ELR (cell line): Measurements from ENCODE around the gene PLAAT4.

ENCODE experiments used
- DNase-seq: peaks from one replicate; pipeline ENCODE4 v3.0.0-alpha.2; 2015; ENCODE audit warnings: low read depth

The PLAAT4 gene

DNA sequence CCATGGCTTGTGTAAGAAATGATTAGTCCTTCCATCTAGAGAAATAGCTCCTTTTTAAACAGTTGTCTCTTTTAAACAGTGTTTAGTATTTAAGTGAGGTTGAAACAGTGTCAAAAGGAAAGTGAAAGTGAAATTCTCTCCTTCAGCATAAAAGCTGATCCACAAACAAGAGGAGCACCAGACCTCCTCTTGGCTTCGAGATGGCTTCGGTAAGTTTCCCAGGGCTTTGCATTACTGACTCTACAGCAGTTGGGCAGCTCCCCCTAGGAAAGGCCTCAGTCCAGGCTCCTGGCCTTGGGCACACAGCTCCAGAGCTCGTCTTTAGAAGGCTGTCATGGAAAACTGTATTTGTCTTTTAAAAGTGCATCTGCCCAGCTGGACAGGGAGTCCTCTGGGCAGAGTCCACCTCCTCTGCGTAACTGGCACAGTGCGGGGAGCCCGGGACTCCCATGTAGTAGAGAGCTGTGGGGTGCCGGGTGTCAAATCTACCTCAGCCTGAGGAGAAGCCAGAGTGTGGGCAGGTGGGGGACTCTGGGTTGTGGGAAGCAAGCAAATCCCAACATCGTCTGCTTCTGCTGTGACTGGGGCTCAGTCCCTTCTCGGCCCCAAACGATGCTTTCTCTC is at the start of gene PLAAT4:
PLAAT4 (plus strand) TSS at position 140 of the 624 bp plus-strand sequence; CDS start at position 201, 61 bp downstream.
- DNase-seq, result peak; percentile 51

DNA sequence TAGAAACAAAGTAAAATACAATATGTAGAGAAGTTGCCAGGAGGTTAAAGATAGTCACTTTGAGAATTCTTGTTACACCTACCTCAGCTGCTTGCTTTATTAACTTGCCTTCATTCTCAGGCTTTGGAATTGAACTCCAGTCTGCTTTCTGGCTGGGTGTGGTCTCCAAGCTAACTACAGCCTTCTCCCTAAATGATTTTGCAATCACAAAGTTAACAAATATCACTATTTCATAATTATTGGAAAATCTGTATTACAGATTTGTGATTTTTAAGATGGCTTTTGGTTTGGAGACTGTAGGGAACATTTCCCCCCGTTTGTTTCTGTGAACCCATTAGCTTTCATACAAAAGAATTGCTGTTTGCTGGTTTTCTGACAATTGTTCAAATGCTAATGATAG is 47.8 kb upstream of the PLAAT4 start:
- no peak for DNase-seq

GRCh38 chr11:63489879-63490278 is 46.7 kb upstream of the PLAAT4 start:
- DNase-seq, result peak; percentile 27

DNA sequence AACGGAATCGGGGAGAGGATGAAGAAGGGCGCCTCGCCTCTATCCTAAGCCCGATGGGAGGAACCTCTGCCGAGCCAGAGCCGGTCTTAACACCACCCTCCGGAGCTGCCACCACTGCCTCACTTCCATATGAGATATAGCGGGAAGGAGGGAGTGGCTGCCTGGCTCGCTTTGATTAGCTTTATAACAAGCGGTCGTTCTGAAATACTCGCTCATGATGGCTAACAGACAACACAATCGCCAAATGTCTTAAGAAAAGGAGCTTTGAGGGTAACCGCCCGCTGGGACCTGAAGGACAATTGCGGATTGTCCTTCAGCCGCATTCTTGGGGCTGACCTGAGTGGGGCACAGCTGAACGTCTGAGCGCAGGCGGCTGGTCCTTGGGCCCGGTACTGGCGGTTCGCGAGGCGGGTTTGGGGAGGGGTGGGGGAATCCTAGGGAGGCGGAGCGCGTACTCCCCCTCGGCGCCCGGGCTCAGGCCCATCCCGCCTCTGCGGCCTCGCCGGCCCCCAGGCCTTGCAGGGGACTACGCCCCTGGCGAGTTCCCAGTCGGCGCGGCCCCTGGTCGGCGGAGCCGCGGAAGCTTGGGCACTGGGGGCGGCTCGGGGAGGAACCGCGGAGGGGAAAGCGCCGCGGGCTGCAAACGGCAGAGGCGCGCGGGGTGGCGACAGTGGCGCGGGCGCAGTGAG is 45.9 kb upstream of the PLAAT4 start, which contains the start of gene PLAAT5:
PLAAT5 (minus strand) TSS at position 617 of the 689 bp plus-strand sequence; CDS start at position 484, 133 bp downstream.
- peak; percentile 31 for DNase-seq

DNA sequence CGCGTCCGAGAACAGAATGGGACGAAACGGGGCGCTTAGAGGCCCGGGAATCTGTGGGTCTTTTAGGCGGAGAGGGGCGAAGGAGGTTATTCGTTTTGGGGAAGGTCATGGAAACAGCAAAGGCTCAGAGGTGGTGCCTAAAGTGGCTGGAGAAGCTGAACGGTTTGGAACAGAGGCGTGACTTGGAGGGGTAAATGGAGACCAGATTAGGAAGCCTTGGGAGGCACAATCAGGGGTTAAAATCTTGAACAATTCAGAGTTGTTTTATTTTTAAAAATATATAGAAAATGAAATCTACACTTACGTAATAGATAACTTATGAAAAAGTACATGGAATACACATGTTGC is 45.4 kb upstream of the PLAAT4 start:
- no peak for DNase-seq

GRCh38 chr11:63491636-63492372 is 44.8 kb upstream of the PLAAT4 start:
- DNase-seq, result no peak

DNA sequence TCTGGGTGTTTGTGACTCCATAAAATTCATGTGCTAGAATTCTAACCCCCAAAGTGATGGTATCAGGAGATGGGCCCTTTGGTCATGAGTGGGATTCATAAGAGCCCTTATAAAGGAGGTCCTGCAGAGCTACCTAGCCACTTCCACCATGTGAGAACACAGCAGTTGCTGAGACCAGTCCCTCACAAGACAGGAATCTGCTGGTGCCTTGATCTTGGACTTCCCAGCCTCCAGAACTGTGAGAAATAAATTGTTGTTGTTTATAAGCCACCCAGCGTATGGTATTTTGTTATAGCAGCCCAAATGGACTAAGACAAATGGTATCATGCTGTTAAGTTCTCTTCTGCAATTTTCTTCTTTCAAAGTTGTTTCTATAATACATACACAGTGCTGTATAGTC is 44.2 kb upstream of the PLAAT4 start:
- no peak for DNase-seq

GRCh38 chr11:63493127-63493526 is 43.5 kb upstream of the PLAAT4 start:
- DNase-seq, result no peak

DNA sequence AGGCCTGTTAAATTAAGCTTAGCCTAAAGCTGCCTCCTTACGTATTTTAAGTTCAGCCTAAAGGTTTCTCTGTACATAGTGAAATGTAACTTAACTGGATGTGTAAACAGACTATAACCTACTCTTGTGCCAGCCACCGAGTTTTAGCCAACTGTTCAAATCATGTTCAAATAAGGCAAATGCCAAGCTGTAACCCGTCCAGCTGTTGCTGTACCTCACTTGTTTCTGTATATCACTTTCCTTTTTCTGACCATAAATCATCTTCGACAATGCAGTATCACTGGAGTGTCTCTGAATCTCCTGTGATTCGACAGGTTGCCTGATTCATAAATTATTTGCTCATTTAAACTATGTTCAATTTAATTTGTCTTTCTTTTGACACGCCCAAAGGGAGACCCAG is 41.6 kb upstream of the PLAAT4 start:
- no peak for DNase-seq

- DNase-seq, result no peak
These were observed 36.7 kb upstream of the PLAAT4 start for GRCh38 chr11:63499874-63500273.

GRCh38 chr11:63501236-63501635 is 35.4 kb upstream of the PLAAT4 start:
- DNase-seq, result no peak

DNA sequence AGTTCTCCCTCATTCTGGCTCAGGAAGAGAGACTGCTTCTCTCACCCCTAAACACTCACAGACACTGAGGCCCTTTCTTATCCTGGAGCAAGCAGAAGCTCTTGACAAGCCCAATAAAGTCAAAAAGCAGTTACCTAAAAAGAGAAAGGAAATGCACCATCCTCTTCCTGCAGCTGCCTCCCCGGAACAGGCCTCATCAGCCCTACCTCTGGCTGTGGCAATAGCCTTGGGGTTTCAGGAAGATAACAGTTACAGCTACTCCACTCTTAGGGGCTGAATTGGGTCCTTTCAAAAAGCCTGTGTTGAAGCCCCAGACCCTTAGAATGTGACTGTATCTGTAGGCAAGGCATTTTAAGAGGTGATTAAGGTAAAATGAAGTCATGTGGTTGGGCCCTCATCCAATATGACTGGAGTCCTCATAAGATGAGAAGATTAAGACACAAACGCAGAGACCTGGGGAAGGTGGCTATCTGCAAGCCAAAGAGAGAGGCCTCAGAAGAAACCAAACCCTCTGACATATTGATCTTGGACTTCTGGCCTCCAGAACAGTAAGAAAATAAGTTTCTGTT is 34.3 kb upstream of the PLAAT4 start:
- no peak for DNase-seq

DNA sequence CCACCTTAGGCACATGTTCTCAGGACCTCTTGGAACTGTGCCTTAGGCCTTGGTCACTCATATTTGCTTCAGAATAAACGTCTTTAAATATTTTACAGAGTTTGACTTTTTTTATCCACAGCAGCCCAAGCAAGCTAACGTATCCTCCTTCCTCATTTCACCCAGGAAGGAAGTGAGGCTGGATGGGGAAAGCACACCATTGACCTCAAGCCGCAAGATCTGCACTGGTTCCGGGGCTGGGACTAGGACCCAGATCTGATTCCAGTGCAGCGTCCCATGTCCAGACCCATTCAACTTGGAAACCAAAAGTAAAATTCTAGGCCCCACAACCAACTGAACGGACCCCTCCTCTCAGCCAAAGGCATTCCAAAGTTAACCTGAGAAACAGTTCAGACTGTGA is 33.1 kb upstream of the PLAAT4 start:
- DNase-seq, result no peak

- DNase-seq, result no peak
These were observed 32.6 kb upstream of the PLAAT4 start for GRCh38 chr11:63504054-63504453.

- DNase-seq, result no peak
These were observed 31.5 kb upstream of the PLAAT4 start for GRCh38 chr11:63504933-63505586.

- no peak for DNase-seq
These were observed 30.6 kb upstream of the PLAAT4 start, which contains the start of gene LGALS12 for GRCh38 chr11:63505857-63506528. LGALS12 (plus strand) TSS chr11:63506084; CDS start chr11:63506459, 375 bp downstream.

- no peak for DNase-seq
These were observed 29.7 kb upstream of the PLAAT4 start for GRCh38 chr11:63506876-63507275.

DNA sequence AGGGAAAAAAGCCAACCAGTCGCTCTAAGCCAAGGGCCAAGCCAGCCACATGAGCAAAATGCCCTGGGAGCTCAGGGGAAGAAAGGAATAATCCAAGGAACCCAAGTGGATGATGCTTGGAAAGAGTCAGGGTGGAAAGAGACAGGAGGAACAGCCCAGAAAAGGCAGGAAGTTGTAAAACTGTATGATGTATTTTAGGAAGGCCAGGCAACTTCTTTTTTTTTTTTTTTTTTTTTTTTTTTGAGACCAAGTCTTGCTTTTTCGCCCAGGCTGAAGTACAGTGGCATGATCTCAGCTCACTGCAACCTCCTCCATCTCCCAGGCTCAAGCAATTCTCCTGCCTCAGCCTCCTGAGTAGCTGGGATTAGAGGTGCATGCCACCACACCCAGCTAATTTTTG is 29.1 kb upstream of the PLAAT4 start:
- no peak for DNase-seq

DNA sequence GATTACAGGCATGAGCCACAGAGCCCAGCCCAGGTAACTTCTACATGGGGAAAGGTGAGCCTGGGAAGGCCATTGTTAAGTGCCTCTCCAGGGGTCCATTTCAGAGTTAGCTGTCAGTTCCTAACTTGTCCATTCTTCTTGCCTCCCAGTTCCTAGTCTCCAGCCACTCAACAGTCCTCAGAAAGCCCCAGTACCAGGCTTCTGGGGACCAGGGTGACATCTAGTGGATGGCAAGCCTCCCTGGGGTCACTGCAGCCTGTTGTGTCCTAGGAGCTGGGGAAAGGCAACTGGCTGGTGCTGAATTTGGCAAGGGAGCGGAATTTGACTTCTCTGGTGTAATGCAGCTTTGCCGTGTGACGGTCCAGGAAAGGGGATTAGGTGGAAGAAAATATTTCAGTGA is 28.6 kb upstream of the PLAAT4 start:
- peak; percentile 30 for DNase-seq

GRCh38 chr11:63508745-63509144 is 27.9 kb upstream of the PLAAT4 start:
- no peak for DNase-seq

DNA sequence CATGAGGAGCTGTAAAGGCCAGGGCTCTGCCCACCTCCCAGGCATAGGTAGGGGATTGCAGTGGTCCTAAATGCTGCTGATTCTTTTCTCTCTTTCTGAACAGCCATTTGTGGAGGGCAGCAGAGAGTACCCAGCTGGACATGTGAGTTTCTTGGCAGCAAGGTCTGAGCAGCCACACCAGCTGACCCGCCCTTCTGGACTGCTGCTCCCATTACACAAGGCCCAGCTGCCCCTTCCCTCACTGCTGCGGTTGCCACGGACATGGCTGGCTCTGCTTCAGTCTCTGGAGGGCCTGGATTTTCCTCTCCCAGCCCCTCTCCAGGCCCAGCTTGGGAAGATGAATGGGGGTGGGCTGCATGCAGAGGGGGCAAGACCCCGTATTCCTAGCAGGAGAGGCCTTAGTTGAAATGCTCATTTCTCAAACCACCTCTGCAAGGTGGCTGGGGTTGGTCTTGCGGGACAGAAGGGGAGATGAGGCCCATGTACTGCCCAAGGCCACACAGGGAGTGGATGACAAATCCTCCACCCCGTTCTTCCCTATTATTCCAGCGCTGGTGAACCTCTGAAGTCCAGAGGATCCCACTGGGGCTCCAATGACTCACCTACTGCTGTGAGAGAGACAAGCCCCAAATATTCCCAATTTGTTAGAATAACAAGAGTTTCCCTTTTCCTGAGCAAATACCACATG is 26.1 kb upstream of the PLAAT4 start:
- DNase-seq, result peak; percentile 26
